ENCODE measurements around the gene PSMA6.

GRCh38 chr14:35342489-35343010, 50.4 kb downstream of the PSMA6 start:
- TF ChIP-seq TARDBP (IDR thresholded peaks at IDR 0.05) (no peak), SUZ12 (IDR thresholded peaks at IDR 0.05) (no peak), BHLHE40 (IDR thresholded peaks at IDR 0.05; ENCODE audit: borderline replicate concordance) (no peak), SP1 (IDR thresholded peaks at IDR 0.05) (no peak), ARNT (IDR thresholded peaks at IDR 0.05) (no peak)
